HEK293 (cell line): ENCODE results near the gene SLC34A3.

Experiments
- CTCF ChIA-PET: fragments of 350-600 bp; formaldehyde crosslinking; extraction: SDS; loops from one replicate; lab custom pipeline; 2021; ENCODE audit warnings: antibody characterized with exemption; lab: Yijun Ruan, JAX
- POLR2A ChIA-PET: fragments of 300-600 bp; formaldehyde crosslinking; extraction: SDS; loops from one replicate; lab custom pipeline; 2020; ENCODE audit warnings: antibody characterized with exemption, inconsistent platforms; lab: Yijun Ruan, JAX
- H3K27ac ChIP-seq: fragments of 200-500 bp; sonication (Bioruptor generic); 2 replicates; pipeline ENCODE4 v1.5.1; 2014; ENCODE audit warnings: low read depth, low read length, control low read depth, inconsistent platforms; ENCODE audit errors: extremely low read depth
- H3K36me3 ChIP-seq, 2 experiments: fragments of 200-500 bp in 1 of 2; sonication (Bioruptor generic) in 1 of 2; 1 replicate in 1 of 2; 2 replicates in 1 of 2; pipeline ENCODE4 v1.5.1; 2014 to 2017; ENCODE audit warnings: inconsistent platforms in 2 of 2, low read length in 2 of 2; ENCODE audit not compliant: control insufficient read depth in 2 of 2, insufficient read depth in 1 of 2
- H3K4me1 ChIP-seq: fragments of 200-500 bp; sonication (Bioruptor generic); 2 replicates; pipeline ENCODE4 v1.5.1; 2014; ENCODE audit warnings: mild to moderate bottlenecking, low read length, inconsistent platforms; ENCODE audit not compliant: control insufficient read depth, insufficient read depth
- H3K4me3 ChIP-seq: 2 replicates; pipeline ENCODE4 v1.5.1; 2011; ENCODE audit warnings: low read depth, mild to moderate bottlenecking, control low read depth, low read length, moderate library complexity
- H3K9me3 ChIP-seq: fragments of 200-500 bp; sonication (Bioruptor generic); 2 replicates; pipeline ENCODE4 v1.5.1; 2014; ENCODE audit warnings: low read depth, low read length, inconsistent platforms; ENCODE audit not compliant: control insufficient read depth, insufficient read depth
- KLF9 ChIP-seq: fragments of 450-650 bp; formaldehyde crosslinking; IDR thresholded peaks from 2 replicates; pipeline ENCODE4 v1.5.1; 2016; ENCODE audit warnings: missing biosample characterization, missing genetic modification characterization, low read depth
- PRDM10 ChIP-seq: fragments of 450-650 bp; formaldehyde crosslinking; IDR thresholded peaks from 2 replicates; pipeline ENCODE4 v1.5.1; 2016; ENCODE audit warnings: missing biosample characterization, missing genetic modification characterization
- ZBTB17 ChIP-seq: fragments of 450-650 bp; formaldehyde crosslinking; IDR thresholded peaks from 2 replicates; pipeline ENCODE4 v1.5.1; 2016; ENCODE audit warnings: missing biosample characterization, missing genetic modification characterization
- ZBTB20 ChIP-seq: fragments of 450-650 bp; formaldehyde crosslinking; IDR thresholded peaks from 2 replicates; pipeline ENCODE4 v1.5.1; 2016; ENCODE audit warnings: missing biosample characterization, missing genetic modification characterization
- ZBTB48 ChIP-seq: fragments of 450-650 bp; formaldehyde crosslinking; IDR thresholded peaks from 2 replicates; pipeline ENCODE4 v1.5.1; 2016; ENCODE audit warnings: missing biosample characterization, missing genetic modification characterization
- ZBTB8A ChIP-seq: fragments of 450-650 bp; formaldehyde crosslinking; IDR thresholded peaks from 2 replicates; pipeline ENCODE4 v1.5.1; 2016; ENCODE audit warnings: missing biosample characterization, missing genetic modification characterization
- ZNF10 ChIP-seq: fragments of 450-650 bp; formaldehyde crosslinking; IDR thresholded peaks from 2 replicates; pipeline ENCODE4 v1.5.1; 2017; ENCODE audit warnings: missing biosample characterization, missing genetic modification characterization
- ZNF146 ChIP-seq: fragments of 450-650 bp; formaldehyde crosslinking; IDR thresholded peaks from 2 replicates; pipeline ENCODE4 v1.5.1; 2016; ENCODE audit warnings: missing biosample characterization, missing genetic modification characterization
- ZNF24 ChIP-seq: fragments of 450-650 bp; formaldehyde crosslinking; IDR thresholded peaks from 2 replicates; pipeline ENCODE4 v1.5.1; 2016; ENCODE audit warnings: missing biosample characterization, missing genetic modification characterization
- ZNF335 ChIP-seq: fragments of 450-650 bp; formaldehyde crosslinking; conservative IDR thresholded peaks from 2 replicates; pipeline ENCODE4 v1.5.1; 2016; ENCODE audit warnings: missing biosample characterization, missing genetic modification characterization
- ZNF449 ChIP-seq: fragments of 450-650 bp; formaldehyde crosslinking; IDR thresholded peaks from 2 replicates; pipeline ENCODE4 v1.5.1; 2017; ENCODE audit warnings: missing biosample characterization, mild to moderate bottlenecking, missing genetic modification characterization, moderate library complexity
- ZNF549 ChIP-seq: fragments of 450-650 bp; IDR thresholded peaks from 2 replicates; pipeline ENCODE4 v1.5.1; 2018; ENCODE audit warnings: missing biosample characterization, missing genetic modification characterization, mild to moderate bottlenecking, inconsistent platforms, moderate library complexity
- ZNF692 ChIP-seq: fragments of 450-650 bp; formaldehyde crosslinking; IDR thresholded peaks from 2 replicates; pipeline ENCODE4 v1.5.1; 2016; ENCODE audit warnings: missing biosample characterization, missing genetic modification characterization
- ZNF768 ChIP-seq: fragments of 450-650 bp; formaldehyde crosslinking; IDR thresholded peaks from 2 replicates; pipeline ENCODE4 v1.5.1; 2018; ENCODE audit warnings: missing biosample characterization, mild to moderate bottlenecking, missing genetic modification characterization
- ZSCAN5A ChIP-seq: fragments of 450-650 bp; formaldehyde crosslinking; IDR thresholded peaks from 2 replicates; pipeline ENCODE4 v1.5.1; 2016; ENCODE audit warnings: missing biosample characterization, missing genetic modification characterization

SLC34A3 gene

GRCh38 chr9:137252555-137253506 lies 22.1 kb downstream of the SLC34A3 start:
- Histone ChIP-seq H3K36me3 (peaks cover 3 to 13% of the 10 kb centered on the region in 2 experiments), H3K9me3 (no peaks in the 10 kb centered on the region), H3K4me1 (peaks cover 5% of the 10 kb centered on the region; the same call in 1 of the 2 replicates), H3K27ac (no peak overlapping the region)
- ChIA-PET CTCF (interaction anchor here (0.6 to 5.2 kb wide), 6 partner anchors 8 to 250 kb away, joined by 4 to 45 read pairs (median 8); partner anchors contain the start of gene NPDC1), POLR2A (interaction anchor here (0.6 to 9.1 kb wide), 6 partner anchors 9 to 169 kb away, joined by 3 to 336 read pairs (median 4); partner anchors contain the start of genes MAN1B1, RNF224 and TUBB4B)
- TF ChIP-seq ZBTB48 (tag by site-specific recombination) (peak; percentile 17; the same call in 1 of the 2 replicates), PRDM10 (tag by site-specific recombination) (no peak), ZBTB8A (no peak), ZNF549 (tag by site-specific recombination) (no peak), ZNF692 (no peak), KLF9 (tag by site-specific recombination) (peak; percentile 49)
- TF ChIP-seq, all 188 proteins: peak for 2
- H3K4me3 ChIP-seq: no peak overlapping the region

- H3K4me3 ChIP-seq: peak overlapping the region; percentile 89
- no peaks in the 10 kb centered on the region for H3K9me3 ChIP-seq
- no peak overlapping the region for H3K27ac ChIP-seq
- peaks cover 5% of the 10 kb centered on the region; the same call in 1 of the 2 replicates for H3K4me1 ChIP-seq
- H3K36me3 ChIP-seq: peaks cover 6 to 16% of the 10 kb centered on the region in 2 experiments
- peak; percentile 42; the same call in 1 of the 2 replicates for TF ChIP-seq ZBTB17 (tag by site-specific recombination)
- TF ChIP-seq ZBTB20 (tag by site-specific recombination): peak; percentile 22; the same call in 1 of the 2 replicates
- TF ChIP-seq ZSCAN5A: no peak
- no peak for TF ChIP-seq ZNF24 (tag by site-specific recombination)
- TF ChIP-seq ZNF768 (tag by site-specific recombination): no peak
- TF ChIP-seq ZNF335 (tag by site-specific recombination): peak; percentile 52; the same call in 1 of the 2 replicates
- no peak for TF ChIP-seq ZNF146 (tag by site-specific recombination)
- 0 out of 2 replicates have a peak, but pooled peaks have one; percentile 20 for TF ChIP-seq ZNF449
- peak; percentile 74 for TF ChIP-seq ZNF10 (tag by site-specific recombination)
- ChIA-PET CTCF (interaction anchor here (0.6 to 5.2 kb wide), 8 partner anchors 9 to 467 kb away, joined by 3 to 45 read pairs (median 4); no protein-coding TSS in a partner anchor), POLR2A (interaction anchor here (1.0 to 9.1 kb wide), 8 partner anchors 8 to 169 kb away, joined by 3 to 336 read pairs (median 6); partner anchors contain the start of genes EXD3, MAN1B1, NOXA1 and NRARP)
Observed at GRCh38 chr9:137253717-137254623, 23.3 kb downstream of the SLC34A3 start.
